DMS79 treated with DMSO at 0.1 percent for 48 hours (cell line): ENCODE data around the gene ARL6IP5.

Experiments
- DNase-seq: peaks from one replicate; lab custom pipeline; 2025; lab: John Stamatoyannopoulos, UW

Gene ARL6IP5

GRCh38 chr3:69084326-69085167 is at the start of gene ARL6IP5:
ARL6IP5 (plus strand) TSS chr3:69084937; CDS start chr3:69085048, 111 bp downstream.
- peak; percentile 70 for DNase-seq

- DNase-seq, result no peak
Observed at GRCh38 chr3:69044608-69045007, 40.1 kb upstream of the ARL6IP5 start.

GRCh38 chr3:69048990-69049389 is 35.7 kb upstream of the ARL6IP5 start:
- DNase-seq, result no peak

- DNase-seq, result no peak
Observed at GRCh38 chr3:69051756-69052471, 32.8 kb upstream of the ARL6IP5 start, which contains the start of gene TMF1. TMF1 (minus strand) TSS chr3:69052333; CDS start chr3:69052086, 247 bp downstream.

- DNase-seq, result no peak
Observed at GRCh38 chr3:69052472-69052898, 32.3 kb upstream of the ARL6IP5 start.

- no peak for DNase-seq
Observed at GRCh38 chr3:69058180-69058946, 26.4 kb upstream of the ARL6IP5 start.

- DNase-seq, result no peak
Observed at GRCh38 chr3:69058947-69059224, 25.9 kb upstream of the ARL6IP5 start.

- DNase-seq, result no peak
Observed at GRCh38 chr3:69059688-69060087, 25.0 kb upstream of the ARL6IP5 start.

GRCh38 chr3:69063636-69064035 is 21.1 kb upstream of the ARL6IP5 start:
- no peak for DNase-seq

- no peak for DNase-seq
Observed at GRCh38 chr3:69065318-69065964, 19.3 kb upstream of the ARL6IP5 start.

- DNase-seq, result no peak
Observed at GRCh38 chr3:69066121-69066520, 18.6 kb upstream of the ARL6IP5 start.

- DNase-seq, result no peak
Observed at GRCh38 chr3:69072928-69073327, 11.8 kb upstream of the ARL6IP5 start.

GRCh38 chr3:69079269-69080159 is 5.2 kb upstream of the ARL6IP5 start:
- no peak for DNase-seq

GRCh38 chr3:69080233-69080920 is 4.4 kb upstream of the ARL6IP5 start, which contains the start of gene UBA3:
UBA3 (minus strand) TSS chr3:69080365; CDS start chr3:69080353, 12 bp downstream.
- DNase-seq, result peak; percentile 44

- no peak for DNase-seq
Observed at GRCh38 chr3:69081583-69082262, 3.0 kb upstream of the ARL6IP5 start.

GRCh38 chr3:69082361-69082760 is 2.4 kb upstream of the ARL6IP5 start:
- DNase-seq, result no peak

- no peak for DNase-seq
Observed at GRCh38 chr3:69082805-69083204, 1.9 kb upstream of the ARL6IP5 start.

- DNase-seq, result no peak
Observed at GRCh38 chr3:69085168-69085832, 563 bp downstream of the ARL6IP5 start.
